ENCODE data around the gene RAMP3. TPM values are rescaled to one million over a fixed set of nuclear protein-coding genes. Genes with fewer than 3 reads are reported as not detected.
A peak's percentile ranks its signal among the peaks of the same experiment; 100 is the strongest.

RAMP3 gene
- total RNA-seq, 4 donors from 2014 or later: 11.9 to 182 (median 57.5) TPM

DNA sequence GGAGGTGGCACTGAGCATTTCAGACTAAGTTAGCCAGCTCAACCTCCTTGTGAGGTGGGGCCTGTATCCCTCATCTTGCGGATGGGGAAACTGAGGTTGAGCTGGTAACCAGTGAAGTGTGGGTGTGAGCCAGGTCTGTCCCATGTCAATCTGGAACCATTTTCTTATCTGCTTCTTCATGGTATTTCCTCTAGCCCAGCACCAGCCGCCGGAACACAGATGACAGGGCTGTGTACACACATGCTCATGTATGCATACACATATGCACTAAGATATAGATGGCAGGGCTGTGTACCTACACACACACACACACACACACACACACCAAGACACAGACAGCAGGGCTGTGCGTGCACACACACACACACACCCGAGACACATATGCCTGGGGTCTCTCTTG is 18.5 kb downstream of the RAMP3 start:
- DNase-seq: peak in 1 of 2 donors; percentile 3
- Histone ChIP-seq H3K4me1 (no peaks in the 10 kb centered on the region), H3K4me3 (no peak overlapping the region), H3K27me3 (no peaks in the 10 kb centered on the region), H3K27ac (no peak overlapping the region), H3K36me3 (no peaks in the 10 kb centered on the region), H3K9me3 (no peaks in the 10 kb centered on the region)
- TF ChIP-seq, protein P1, sequence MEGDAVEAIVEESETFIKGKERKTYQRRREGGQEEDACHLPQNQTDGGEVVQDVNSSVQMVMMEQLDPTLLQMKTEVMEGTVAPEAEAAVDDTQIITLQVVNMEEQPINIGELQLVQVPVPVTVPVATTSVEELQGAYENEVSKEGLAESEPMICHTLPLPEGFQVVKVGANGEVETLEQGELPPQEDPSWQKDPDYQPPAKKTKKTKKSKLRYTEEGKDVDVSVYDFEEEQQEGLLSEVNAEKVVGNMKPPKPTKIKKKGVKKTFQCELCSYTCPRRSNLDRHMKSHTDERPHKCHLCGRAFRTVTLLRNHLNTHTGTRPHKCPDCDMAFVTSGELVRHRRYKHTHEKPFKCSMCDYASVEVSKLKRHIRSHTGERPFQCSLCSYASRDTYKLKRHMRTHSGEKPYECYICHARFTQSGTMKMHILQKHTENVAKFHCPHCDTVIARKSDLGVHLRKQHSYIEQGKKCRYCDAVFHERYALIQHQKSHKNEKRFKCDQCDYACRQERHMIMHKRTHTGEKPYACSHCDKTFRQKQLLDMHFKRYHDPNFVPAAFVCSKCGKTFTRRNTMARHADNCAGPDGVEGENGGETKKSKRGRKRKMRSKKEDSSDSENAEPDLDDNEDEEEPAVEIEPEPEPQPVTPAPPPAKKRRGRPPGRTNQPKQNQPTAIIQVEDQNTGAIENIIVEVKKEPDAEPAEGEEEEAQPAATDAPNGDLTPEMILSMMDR (IDR thresholded peaks at IDR 0.05): no peak
- no peak for TF ChIP-seq POLR2A (IDR thresholded peaks at IDR 0.05)
- intact Hi-C loops (cut with DNase I; ENCODE audit: low total_unique reads): no loop called here

DNA sequence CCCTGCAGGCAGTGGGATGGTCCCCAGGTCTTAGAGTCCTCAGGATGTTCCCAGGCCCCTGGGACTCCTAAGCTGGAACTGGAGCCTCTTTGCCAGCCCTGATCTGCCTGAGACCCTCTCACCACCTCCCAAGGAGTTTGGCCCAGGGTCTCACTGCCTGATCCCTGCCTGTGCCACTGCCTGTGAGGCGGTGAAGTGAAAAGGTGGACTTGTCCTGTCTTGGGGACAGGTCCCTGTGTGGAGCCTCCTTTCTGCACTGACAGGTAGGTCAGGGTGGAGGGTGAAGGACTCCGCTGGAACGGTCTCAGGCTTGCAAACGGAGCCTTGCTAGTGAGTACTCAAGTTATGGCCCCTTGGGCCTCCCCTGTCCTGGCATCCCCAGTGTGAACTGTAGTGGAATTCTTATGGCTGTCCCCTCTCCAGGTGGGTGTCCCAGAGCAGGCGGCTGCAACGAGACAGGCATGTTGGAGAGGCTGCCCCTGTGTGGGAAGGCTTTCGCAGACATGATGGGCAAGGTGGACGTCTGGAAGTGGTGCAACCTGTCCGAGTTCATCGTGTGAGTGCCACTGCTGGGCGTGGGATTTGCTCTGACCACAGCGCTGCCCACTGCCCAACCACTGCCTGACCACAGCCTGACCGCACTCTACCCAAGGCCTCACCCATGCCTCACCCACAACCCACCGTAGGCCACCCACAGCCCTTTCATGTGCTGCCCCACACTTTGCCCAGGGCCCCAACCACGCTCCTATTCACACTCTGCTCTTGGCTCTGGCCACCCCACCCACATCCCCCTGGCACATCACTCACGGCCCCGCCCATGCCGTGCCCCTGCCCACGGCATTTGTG is 19.5 kb downstream of the RAMP3 start:
- Histone ChIP-seq H3K4me3 (no peak overlapping the region), H3K27me3 (no peaks in the 10 kb centered on the region), H3K9me3 (no peaks in the 10 kb centered on the region), H3K36me3 (no peaks in the 10 kb centered on the region), H3K4me1 (no peaks in the 10 kb centered on the region), H3K27ac (no peak overlapping the region)
- intact Hi-C loops (cut with DNase I; ENCODE audit: low total_unique reads): no loop called here
- TF ChIP-seq, protein P1 (IDR thresholded peaks at IDR 0.05): no peak
- no peak for TF ChIP-seq POLR2A (IDR thresholded peaks at IDR 0.05)
- DNase-seq: peak in 1 of 2 donors; percentile 12

DNA sequence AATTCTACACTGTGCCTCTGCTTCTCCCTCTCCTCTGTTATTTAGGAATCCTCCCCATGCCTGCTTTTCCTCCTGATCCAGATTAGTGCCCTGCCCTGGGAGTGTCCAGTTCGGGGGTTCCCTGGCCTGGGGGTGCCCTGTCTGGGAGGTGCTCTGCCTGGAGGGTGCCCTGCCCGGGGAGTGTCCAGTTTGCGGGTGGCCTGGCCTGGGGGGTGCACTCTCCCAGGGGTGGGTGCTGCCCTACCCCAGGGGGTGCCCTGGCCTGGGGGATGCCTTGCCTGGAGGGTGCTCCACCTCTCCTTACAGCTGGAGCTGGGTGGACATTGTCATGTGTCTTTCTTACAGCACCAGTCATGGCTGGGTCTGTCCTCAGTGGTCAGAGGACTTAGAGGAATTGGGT is 20.2 kb downstream of the RAMP3 start:
- TF ChIP-seq, protein P1 (IDR thresholded peaks at IDR 0.05): no peak
- TF ChIP-seq POLR2A (IDR thresholded peaks at IDR 0.05): no peak
- no peaks in the 10 kb centered on the region for H3K4me1 ChIP-seq
- no peaks in the 10 kb centered on the region for H3K36me3 ChIP-seq
- DNase-seq: peak in 1 of 2 donors; percentile 10
- H3K27me3 ChIP-seq: no peaks in the 10 kb centered on the region
- no peaks in the 10 kb centered on the region for H3K9me3 ChIP-seq
- H3K4me3 ChIP-seq: no peak overlapping the region
- H3K27ac ChIP-seq: no peak overlapping the region
- intact Hi-C loops (cut with DNase I; ENCODE audit: low total_unique reads): no loop called here

DNA sequence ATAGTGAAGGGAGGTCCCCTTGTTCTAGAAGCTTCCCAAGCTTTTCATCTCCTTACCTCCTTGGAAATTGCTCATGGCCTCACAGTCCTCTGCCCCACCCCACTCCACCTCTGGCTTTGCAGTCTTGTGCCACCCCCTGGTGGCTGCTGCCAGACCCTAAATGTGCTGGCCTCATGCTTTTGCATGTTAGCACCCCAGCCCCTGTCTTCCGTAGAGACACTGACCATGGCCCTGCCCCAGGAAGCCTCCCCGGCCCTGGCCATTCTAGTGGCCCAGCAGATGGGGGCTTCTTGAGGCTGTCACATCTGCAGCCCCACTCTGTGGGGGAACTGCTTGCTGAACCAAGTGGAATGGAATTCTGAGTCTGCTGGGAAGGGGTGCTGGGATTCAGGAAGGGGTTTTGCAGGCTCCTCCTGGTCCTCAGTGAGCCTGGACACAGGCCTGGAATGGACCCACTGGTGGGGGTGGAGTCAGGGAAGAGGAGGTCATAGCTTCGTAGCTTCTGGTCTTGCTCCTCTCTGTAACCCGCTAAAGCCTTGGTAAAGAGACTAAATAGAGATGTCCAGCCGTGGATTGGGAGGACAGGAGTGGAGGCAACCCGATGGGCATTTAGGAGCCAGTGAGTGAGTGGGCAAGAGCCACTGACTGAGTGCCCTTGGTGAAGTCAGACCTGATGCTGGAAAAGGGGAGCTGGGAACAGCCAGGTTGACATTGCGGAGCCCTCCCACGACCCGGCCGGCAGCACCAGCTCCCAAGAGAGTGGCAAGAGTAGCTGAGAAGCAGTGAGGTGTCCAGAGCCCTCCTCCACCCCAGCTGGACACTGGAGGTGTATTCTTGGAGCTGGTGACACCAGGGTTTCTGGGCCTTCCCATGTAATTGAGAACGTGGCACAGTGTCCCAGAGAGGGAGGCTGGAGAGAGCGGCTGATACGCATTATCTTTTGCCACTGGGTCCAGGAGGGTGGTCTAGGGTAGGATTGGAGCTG is 20.9 kb downstream of the RAMP3 start:
- Histone ChIP-seq H3K4me3 (no peak overlapping the region), H3K27ac (no peak overlapping the region), H3K4me1 (no peaks in the 10 kb centered on the region), H3K36me3 (no peaks in the 10 kb centered on the region), H3K27me3 (no peaks in the 10 kb centered on the region), H3K9me3 (no peaks in the 10 kb centered on the region)
- TF ChIP-seq POLR2A (IDR thresholded peaks at IDR 0.05): no peak
- TF ChIP-seq, protein P1 (IDR thresholded peaks at IDR 0.05): no peak
- intact Hi-C loops (cut with DNase I; ENCODE audit: low total_unique reads): no loop called here
- peak in 1 of 2 donors; percentile 6 for DNase-seq

Measured in uterus (tissue), 4 donors.